CD14-positive monocyte (primary cell): ENCODE results near the gene SYNDIG1. TPM values are rescaled to one million over a fixed set of nuclear protein-coding genes. Genes with fewer than 3 reads are reported as not detected.
"Not testable (repeated sequence)": the region's sequence is repeated elsewhere in the genome, so short reads cannot be mapped to it uniquely, and the experiment has no call there.

Experiments used
- DNase-seq, 3 donors: peaks; one replicate each; pipeline ENCODE4 v3.0.0-alpha.2; 2011 to 2022
- H2AFZ ChIP-seq: 2 replicates; pipeline ENCODE4 v1.6.0; 2012; ENCODE audit warnings: mild to moderate bottlenecking, low read depth, low read length, inconsistent platforms; ENCODE audit not compliant: insufficient read depth, poor library complexity, severe bottlenecking
- H3K27ac ChIP-seq, 2 donors: 1 replicate in 1 of 2; 2 replicates in 1 of 2; pipeline ENCODE4 v1.5.1; 2012 to 2013; ENCODE audit warnings: low read length in 2 of 2, control low read depth in 1 of 2, inconsistent platforms in 1 of 2, low read depth in 1 of 2, mild to moderate bottlenecking in 1 of 2
- H3K27me3 ChIP-seq, 2 donors: one replicate each; pipeline versions ENCODE4 v1.6.0 to v1.6.1; 2011 to 2013; ENCODE audit warnings: low read length in 2 of 2; ENCODE audit not compliant: control insufficient read depth in 2 of 2, insufficient read depth in 2 of 2
- H3K36me3 ChIP-seq, 2 donors: replicated peaks in 1 of 2; 1 replicate in 1 of 2; 2 replicates in 1 of 2; pipeline versions ENCODE4 v1.5.1 to v1.6.1; 2012 to 2013; ENCODE audit warnings: low read length in 2 of 2, control low read depth in 1 of 2, inconsistent platforms in 1 of 2, mild to moderate bottlenecking in 1 of 2; ENCODE audit not compliant: insufficient read depth in 2 of 2, control insufficient read depth in 1 of 2
- H3K4me1 ChIP-seq, 2 donors: 1 replicate in 1 of 2; 2 replicates in 1 of 2; pipeline versions ENCODE4 v1.5.1 to v1.6.1; 2012 to 2013; ENCODE audit warnings: low read length in 2 of 2, control low read depth in 1 of 2, inconsistent platforms in 1 of 2, mild to moderate bottlenecking in 1 of 2, moderate library complexity in 1 of 2; ENCODE audit not compliant: insufficient read depth in 2 of 2, control insufficient read depth in 1 of 2
- H3K4me2 ChIP-seq: replicated peaks from 2 replicates; pipeline ENCODE3; 2012; ENCODE audit warnings: low read length, moderate library complexity, mild to moderate bottlenecking; ENCODE audit not compliant: poor library complexity, severe bottlenecking; ENCODE audit errors: extremely low read depth
- H3K4me3 ChIP-seq, 3 experiments: fragments of 200-600 bp in 1 of 3; sonication (generic) in 1 of 3; replicated peaks in 1 of 3; 1 replicate in 2 of 3; 2 replicates in 1 of 3; pipeline ENCODE4 v1.5.1; 2011 to 2013; ENCODE audit warnings: low read length in 3 of 3, mild to moderate bottlenecking in 3 of 3, control low read depth in 2 of 3, low read depth in 2 of 3, inconsistent platforms in 1 of 3, moderate library complexity in 1 of 3
- H3K79me2 ChIP-seq: 2 replicates; pipeline ENCODE4 v1.6.0; 2012; ENCODE audit warnings: mild to moderate bottlenecking, control low read depth, inconsistent platforms, low read length, moderate library complexity; ENCODE audit not compliant: insufficient read depth
- H3K9ac ChIP-seq: 2 replicates; pipeline ENCODE4 v1.6.0; 2017; ENCODE audit warnings: low read length, mild to moderate bottlenecking; ENCODE audit not compliant: insufficient read depth, poor library complexity, severe bottlenecking
- H3K9me3 ChIP-seq, 2 donors: replicated peaks in 1 of 2; 1 replicate in 1 of 2; 2 replicates in 1 of 2; pipeline versions ENCODE4 v1.5.1 to v1.6.1; 2012 to 2013; ENCODE audit warnings: low read length in 2 of 2, control low read depth in 1 of 2; ENCODE audit not compliant: control insufficient read depth in 1 of 2, insufficient read depth in 1 of 2
- H4K20me1 ChIP-seq: 2 replicates; pipeline ENCODE4 v1.6.0; 2012; ENCODE audit warnings: mild to moderate bottlenecking, low read length, control low read depth, moderate library complexity; ENCODE audit not compliant: insufficient read depth
- H3K27ac Mint-ChIP-seq, 7 donors: one replicate each; pipeline ENCODE4 v1.8.0; 2020; ENCODE audit warnings: mild to moderate bottlenecking in 7 of 7, mixed read lengths in 7 of 7, moderate library complexity in 6 of 7, inconsistent platforms in 2 of 7
- H3K27me3 Mint-ChIP-seq, 3 donors: one replicate each; pipeline ENCODE4 v1.8.0; 2021 to 2022; ENCODE audit warnings: low read depth in 3 of 3, mild to moderate bottlenecking in 3 of 3, mixed read lengths in 3 of 3, moderate library complexity in 3 of 3, inconsistent platforms in 1 of 3
- H3K36me3 Mint-ChIP-seq, 2 donors: one replicate each; pipeline ENCODE4 v1.8.0; 2020; ENCODE audit warnings: mixed read lengths in 2 of 2, inconsistent platforms in 1 of 2, mild to moderate bottlenecking in 1 of 2
- H3K4me1 Mint-ChIP-seq: one replicate; pipeline ENCODE4 v1.8.0; 2020; ENCODE audit warnings: mild to moderate bottlenecking, mixed read lengths
- H3K4me3 Mint-ChIP-seq, 2 donors: one replicate each; pipeline ENCODE4 v1.8.0; 2020; ENCODE audit warnings: mild to moderate bottlenecking in 2 of 2, mixed read lengths in 2 of 2, moderate library complexity in 1 of 2
- H3K9me3 Mint-ChIP-seq, 7 donors: one replicate each; pipeline ENCODE4 v1.8.0; 2020 to 2022; ENCODE audit warnings: mixed read lengths in 7 of 7, mild to moderate bottlenecking in 6 of 7, moderate library complexity in 6 of 7, inconsistent platforms in 2 of 7
- CTCF ChIP-seq: fragments of 200-600 bp; IDR thresholded peaks from one replicate; pipeline ENCODE4 v1.8.0; 2022; ENCODE audit warnings: antibody characterized with exemption, mild to moderate bottlenecking
- WGBS: methylation state at CpG from one replicate; pipeline ENCODE4 v1.1.5; 2013; ENCODE audit warnings: missing lambda C conversion rate; ENCODE audit not compliant: insufficient coverage; 5-methylcytosine and 5-hydroxymethylcytosine counted together
- intact Hi-C, 2 donors: fragments of 100-400 bp; cut with micrococcal nuclease; formaldehyde crosslinking; loops; one replicate each; pipeline versions ENCODE4 v1.15.0 to v1.15.1; 2023
- polyA plus RNA-seq, 3 donors: library from polyadenylated mRNA; depleted of rRNA in 1 of 3; unstranded in 2 of 3; stranded (reverse) in 1 of 3; fragments of 300-500 nt in 2 of 3; fragments of >200 nt in 1 of 3; fragmentation: Illumina TruSeq in 2 of 3; gene quantifications; 1 replicate in 2 of 3; 2 replicates in 1 of 3; pipeline ENCODE4 v1.2.3, GENCODE V29; 2012 to 2021

Gene SYNDIG1
- polyA plus RNA-seq, 3 donors: not detected

DNA sequence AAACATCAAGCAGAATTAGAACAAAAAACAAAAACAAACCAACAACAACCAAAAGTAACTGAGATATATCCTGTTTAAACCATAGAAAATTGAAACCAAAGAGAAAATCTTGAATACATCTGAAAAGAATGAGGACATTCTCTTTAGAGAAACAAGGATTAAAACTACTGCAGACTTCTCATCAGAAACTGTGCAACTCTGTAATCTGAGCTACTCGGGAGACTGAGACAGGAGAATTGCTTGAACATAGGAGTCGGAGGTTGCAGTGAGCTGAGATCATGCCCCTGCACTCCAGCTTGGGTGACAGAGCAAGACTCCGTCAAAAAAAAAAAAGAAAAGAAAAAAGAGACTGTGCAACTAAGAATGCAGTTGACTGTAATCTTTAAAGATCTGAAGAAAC, 153.4 kb downstream of the SYNDIG1 start:
- Mint-ChIP-seq H3K36me3 (no peaks in the 10 kb centered on the region), H3K9me3 (peaks cover 0 to 4% (median 2%) of the 10 kb centered on the region in 7 donors)
- TF ChIP-seq CTCF: no peak

GRCh38 chr20:24626141-24626540, 156.7 kb downstream of the SYNDIG1 start:
- DNase-seq, H3K4me2 ChIP-seq, H3K4me3 Mint-ChIP-seq, intact Hi-C loops, H3K27me3 Mint-ChIP-seq, H3K9me3 ChIP-seq, H3K4me1 ChIP-seq, H3K79me2 ChIP-seq, H3K4me3 ChIP-seq, H3K36me3 Mint-ChIP-seq, H3K27ac Mint-ChIP-seq, H3K27ac ChIP-seq, H3K9ac ChIP-seq, H3K36me3 ChIP-seq, H3K9me3 Mint-ChIP-seq, H3K27me3 ChIP-seq, H2AFZ ChIP-seq, H4K20me1 ChIP-seq: not testable (repeated sequence)
- WGBS: 100% methylated on average over 3 of the region's 29 CpGs
- H3K4me1 Mint-ChIP-seq: peaks cover 20% of the 10 kb centered on the region

More for the DNA sequence above, 153.4 kb downstream of the SYNDIG1 start:
- Histone ChIP-seq H3K4me3 (no peak overlapping the region), H3K4me1 (no peaks in the 10 kb centered on the region), H2AFZ (no peak overlapping the region), H3K27ac (no peak overlapping the region), H3K4me2 (no peak overlapping the region), H4K20me1 (no peaks in the 10 kb centered on the region), H3K36me3 (no peaks in the 10 kb centered on the region), H3K27me3 (no peaks in the 10 kb centered on the region), H3K79me2 (no peaks in the 10 kb centered on the region), H3K9ac (no peak overlapping the region), H3K9me3 (no peaks in the 10 kb centered on the region)
- intact Hi-C loops: no loop called here
- WGBS: 100% methylated on average over 2 of the region's 3 CpGs
- no peak for DNase-seq
- Mint-ChIP-seq H3K27ac (no peak overlapping the region), H3K4me3 (no peak overlapping the region), H3K27me3 (peaks cover 2 to 3% (median 2%) of the 10 kb centered on the region in 3 donors), H3K4me1 (peaks cover 7% of the 10 kb centered on the region)
